Body of pancreas (tissue), 4 donors: ENCODE data around the gene LGI2.

Experiments
- CTCF ChIP-seq, 7 experiments: fragments of 450-650 bp in 4 of 7; fragments of 200-600 bp in 3 of 7; sonication (generic) in 3 of 7; IDR thresholded peaks; one replicate each; pipeline ENCODE4 v1.5.1; 2016 to 2019; ENCODE audit warnings: antibody characterized with exemption in 7 of 7
- POLR2A ChIP-seq, 3 donors: fragments of 450-650 bp; IDR thresholded peaks; one replicate each; pipeline ENCODE4 v1.6.1; 2016; ENCODE audit warnings: antibody characterized with exemption in 3 of 3, mild to moderate bottlenecking in 2 of 3

GRCh38 chr4:24988776-24989175 is 42.0 kb downstream of the LGI2 start:
- TF ChIP-seq CTCF (IDR thresholded peaks at IDR 0.05) (peak in 3 of 7 experiments; percentile 10 to 23 (median 17)), POLR2A (IDR thresholded peaks at IDR 0.05) (no peak)
